CD4-positive, alpha-beta T cell treated with Interleukin-4 for 4 hours (primary cell): ENCODE results near the gene SNRPN.
"Not testable (repeated sequence)": the region's sequence is repeated elsewhere in the genome, so short reads cannot be mapped to it uniquely, and the experiment has no call there.

Experiments used
- DNase-seq: peaks from one replicate; pipeline ENCODE4 v3.0.0-alpha.2; 2020

The SNRPN gene

DNA sequence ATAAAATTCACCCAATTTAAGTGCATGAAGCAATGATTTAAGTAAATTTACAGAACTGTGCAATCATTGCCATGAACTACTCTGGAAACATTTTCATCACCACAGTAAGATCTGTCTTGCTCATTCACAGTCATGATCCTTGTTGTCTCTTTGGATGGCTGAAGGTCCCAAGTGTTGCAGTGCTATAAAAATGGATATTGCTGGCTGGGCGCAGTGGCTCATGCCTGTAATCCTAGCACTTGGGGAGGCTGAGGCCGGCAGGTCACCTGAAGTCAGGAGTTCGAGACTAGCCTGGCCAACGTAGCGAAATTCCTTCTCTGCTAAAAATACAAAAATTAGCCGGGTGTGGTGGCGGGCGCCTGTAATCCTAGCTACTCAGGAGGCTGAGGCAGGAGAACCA lies 17.0 kb downstream of the SNRPN start:
- no peak for DNase-seq

- DNase-seq: not testable (repeated sequence)
Measured at GRCh38 chr15:24972707-24973106, 17.9 kb downstream of the SNRPN start.

- no peak for DNase-seq
Measured at GRCh38 chr15:24976932-24977331, 22.1 kb downstream of the SNRPN start.

DNA sequence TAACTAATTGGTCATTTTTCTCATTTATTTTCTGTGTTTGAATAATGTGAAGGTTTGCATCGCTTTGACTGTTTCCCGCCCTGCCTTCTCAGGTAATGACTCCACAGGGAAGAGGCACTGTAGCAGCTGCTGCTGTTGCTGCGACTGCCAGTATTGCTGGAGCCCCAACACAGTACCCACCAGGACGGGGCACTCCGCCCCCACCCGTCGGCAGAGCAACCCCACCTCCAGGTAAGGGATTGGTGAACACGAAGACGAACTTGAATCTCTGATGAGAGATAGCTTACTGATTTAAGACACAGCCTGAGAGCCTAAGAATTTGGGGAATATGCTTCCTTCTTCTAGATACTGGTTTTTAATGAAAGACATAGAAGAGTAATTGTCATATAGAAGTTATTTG lies 22.9 kb downstream of the SNRPN start:
- DNase-seq: no peak

DNA sequence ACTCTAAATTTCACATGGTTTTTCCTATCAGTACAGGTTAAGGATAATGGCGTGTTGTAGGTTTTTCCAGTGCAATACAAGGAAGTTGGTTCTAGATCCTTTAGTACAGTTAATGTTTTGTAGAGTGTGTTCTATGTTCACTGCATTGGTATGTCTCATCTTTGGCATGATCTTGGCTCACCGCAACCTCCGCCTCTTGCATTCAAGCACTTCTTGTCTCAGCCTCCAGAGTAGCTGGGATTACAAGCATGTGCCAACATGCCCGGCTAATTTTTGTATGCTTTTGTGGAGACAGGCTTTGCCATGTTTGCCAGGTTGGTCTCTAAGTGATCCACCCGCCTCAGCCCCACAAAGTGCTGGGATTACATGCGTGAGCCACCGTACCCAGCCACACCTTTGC lies 30.4 kb downstream of the SNRPN start:
- DNase-seq: no peak

GRCh38 chr15:24986653-24987052 lies 31.9 kb downstream of the SNRPN start:
- DNase-seq: no peak

GRCh38 chr15:25019434-25019833 lies 64.6 kb downstream of the SNRPN start:
- DNase-seq: no peak

DNA sequence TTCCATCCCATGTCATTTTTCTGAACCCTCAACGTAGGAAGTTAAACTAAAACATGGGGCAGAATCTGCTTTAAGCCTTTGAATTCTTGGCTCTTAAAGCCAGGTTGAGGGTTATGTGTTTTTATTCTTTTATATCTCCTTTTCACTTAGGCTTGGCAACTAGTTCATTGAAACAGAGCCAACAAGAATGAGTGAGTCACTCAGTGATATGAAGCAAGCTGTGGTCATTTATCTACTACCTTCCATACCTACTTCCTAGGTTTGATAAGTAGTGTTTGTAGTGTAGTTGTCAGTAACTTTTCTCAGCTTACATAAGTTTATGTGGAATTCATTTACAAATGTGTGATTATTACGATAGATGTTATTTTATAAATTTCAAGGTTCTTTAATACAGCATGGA lies 67.4 kb downstream of the SNRPN start:
- no peak for DNase-seq
